Stimulated activated CD4-positive, alpha-beta T cell treated with anti-CD3 and anti-CD28 coated beads, Interleukin-2, amount 100 ng/mL, for 48 hours (primary cell): ENCODE results near the gene DAAM1.

Experiments
- DNase-seq, 2 donors: peaks; one replicate each; pipeline ENCODE4 v3.0.0-alpha.2; 2020

The DAAM1 gene

DNA sequence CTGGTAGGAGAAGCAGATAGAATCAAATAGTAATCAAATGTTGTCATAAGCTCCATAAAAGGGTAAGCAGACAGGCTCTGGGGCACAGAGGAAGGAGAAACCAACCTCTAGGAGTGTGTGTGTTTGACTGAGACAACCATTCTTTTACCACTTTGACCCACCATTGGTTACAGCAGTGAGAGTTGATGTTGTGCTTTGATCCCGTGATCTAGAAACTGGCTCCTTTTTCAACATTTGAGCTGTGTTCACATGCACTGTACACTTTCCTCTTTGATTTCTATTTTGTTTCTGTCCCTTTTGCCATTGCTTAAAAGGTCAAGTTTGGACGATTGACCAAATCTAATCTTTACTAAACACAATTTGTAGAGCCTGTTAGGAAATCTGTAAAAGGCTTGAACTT, 108.0 kb downstream of the DAAM1 start:
- no peak for DNase-seq

GRCh38 chr14:59297071-59297776, 108.8 kb downstream of the DAAM1 start:
- no peak for DNase-seq

DNA sequence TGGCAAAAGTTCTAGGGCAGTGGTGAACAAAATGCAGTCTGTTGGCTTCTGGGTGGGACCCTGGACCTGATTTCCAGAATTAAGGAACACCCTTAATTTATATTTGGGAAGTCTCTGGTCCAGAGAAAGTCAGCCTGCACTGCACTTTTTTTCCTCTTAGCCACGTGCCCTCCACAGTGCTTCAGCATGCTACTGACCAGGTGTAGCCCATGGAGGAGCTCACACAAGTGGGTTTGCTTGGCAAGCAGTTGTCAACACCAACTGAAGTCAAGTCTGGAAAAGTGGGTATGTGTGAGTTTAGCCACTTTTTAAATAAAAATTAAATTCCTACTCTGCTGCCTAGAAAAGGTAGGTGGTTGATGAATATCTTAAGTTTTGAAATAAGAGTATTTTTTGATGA, 111.3 kb downstream of the DAAM1 start:
- no peak for DNase-seq

DNA sequence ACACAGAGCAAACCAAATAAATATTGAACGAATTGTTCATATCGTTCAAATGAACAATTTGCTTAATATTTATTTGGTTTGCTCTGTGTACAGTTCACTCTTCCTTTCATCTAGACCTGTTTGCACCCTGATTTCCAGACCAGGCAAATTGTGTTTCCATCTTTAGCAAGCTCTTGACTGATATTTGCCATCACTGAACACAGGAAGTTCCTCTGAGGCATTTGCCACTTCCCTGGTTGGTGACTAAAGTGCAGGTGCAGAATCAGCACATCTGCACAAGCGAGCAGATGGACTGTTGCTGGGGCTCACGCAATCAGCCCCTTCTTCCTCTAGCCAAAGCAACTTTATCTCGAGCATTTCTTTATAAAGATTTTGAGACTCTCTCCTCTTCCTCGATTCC, 112.9 kb downstream of the DAAM1 start:
- DNase-seq = no peak

DNA sequence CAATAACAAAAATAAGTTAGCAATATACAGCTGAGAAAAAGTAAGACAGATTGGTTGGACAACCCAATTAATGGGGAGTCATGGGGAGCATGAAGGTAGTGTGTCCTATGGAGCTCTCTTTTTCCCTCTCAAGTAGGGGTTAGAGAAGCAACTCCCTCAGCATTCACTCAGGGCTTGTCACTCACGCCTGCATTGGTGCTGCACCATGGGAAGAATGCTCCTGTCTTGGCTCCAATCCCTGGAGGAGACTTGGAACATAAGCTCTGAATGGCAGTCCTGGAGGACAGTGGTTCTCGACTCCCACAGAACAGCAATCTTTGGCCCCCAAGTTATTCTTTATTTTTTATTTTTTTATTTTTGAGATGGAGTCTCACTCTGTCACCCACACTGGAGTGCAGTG, 113.8 kb downstream of the DAAM1 start:
- no peak for DNase-seq

DNA sequence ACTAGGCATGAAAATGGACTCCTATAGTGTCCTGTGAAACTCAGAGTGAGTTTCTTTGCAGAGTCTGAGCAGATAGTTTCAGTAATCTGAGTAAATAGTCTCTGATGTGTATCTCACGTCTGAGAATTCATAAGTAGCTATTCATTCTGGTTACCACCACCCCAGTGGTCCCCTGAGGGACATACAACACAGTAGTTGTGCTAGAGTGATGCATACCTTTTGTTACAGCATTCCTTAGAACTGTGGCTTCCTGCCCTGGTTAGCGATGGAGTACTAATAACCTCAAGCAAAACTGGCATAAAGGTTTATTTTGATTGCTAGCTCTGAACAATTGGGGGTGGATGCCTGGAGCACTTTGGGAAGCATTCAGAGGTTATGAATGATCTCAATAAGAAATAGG, 114.7 kb downstream of the DAAM1 start:
- DNase-seq = no peak

DNA sequence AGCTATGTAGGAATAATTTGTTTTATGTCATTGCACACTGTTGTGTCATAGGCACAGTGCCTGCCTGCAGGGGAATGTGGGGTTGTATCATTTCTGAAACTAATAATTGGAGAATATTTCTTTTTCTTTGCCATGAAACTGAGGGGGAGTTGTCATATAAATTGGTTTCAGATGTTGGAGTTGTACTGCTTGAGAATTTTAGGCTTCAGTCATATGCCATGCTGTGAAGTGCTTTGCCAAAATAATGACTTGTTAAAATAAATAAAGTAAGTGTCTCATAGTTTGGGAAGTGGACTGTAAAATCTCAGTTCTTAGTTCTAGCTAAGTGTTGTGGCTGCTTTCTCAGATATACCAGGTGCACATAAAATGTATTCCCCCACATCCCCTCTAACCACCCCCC, 116.8 kb downstream of the DAAM1 start:
- no peak for DNase-seq

DNA sequence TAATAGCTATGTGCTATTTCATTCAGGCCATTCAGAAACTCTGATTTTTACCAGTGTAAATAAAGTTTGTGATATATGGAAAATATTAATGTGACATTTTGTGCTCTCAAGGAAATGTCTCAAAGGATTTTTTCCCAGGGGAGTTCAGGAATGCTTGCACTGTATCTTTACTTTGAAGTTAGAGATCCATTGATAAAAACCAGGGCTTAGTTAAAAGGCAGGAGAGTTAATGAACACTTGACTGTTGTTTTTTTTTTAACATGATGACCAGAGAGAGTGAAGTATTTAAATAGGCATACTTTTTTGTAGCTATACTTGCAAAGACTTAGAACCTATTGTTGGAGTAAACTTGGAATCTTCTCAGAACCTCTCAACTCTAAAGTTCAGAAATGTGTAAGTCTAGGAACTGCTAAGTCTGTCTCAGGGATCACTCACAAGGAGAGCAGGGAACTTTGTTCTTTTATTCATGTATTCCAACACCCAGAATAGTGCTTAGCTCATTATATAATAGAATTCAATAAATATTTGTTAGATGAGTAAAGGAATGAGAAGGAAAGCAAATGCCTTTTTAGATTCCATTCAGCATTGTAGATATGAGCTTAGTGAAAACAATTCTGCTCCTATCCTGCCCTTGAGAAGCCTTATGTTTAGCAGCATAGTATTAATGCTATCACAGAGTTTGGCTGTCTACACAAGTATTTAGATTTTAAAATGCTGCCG, 117.5 kb downstream of the DAAM1 start:
- no peak for DNase-seq

DNA sequence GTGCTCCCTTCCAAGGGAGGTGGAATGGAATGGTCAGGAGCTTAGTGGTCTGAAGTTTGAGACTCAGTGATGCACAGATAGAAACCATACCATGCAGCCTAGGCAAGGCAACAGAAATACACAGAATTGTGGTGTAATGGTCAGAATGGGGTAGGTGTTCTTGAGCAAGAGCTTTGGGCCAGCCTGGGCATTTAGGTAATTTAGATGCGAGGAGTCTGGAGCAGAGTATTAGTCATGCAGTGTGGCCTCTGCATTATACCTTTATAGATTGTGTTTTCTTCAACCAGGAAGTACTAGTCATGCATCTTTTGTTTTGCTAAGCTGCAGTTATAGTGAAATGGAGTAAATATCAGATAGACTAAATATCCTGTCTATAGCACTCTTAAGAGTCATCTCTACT, 118.3 kb downstream of the DAAM1 start:
- DNase-seq = no peak

DNA sequence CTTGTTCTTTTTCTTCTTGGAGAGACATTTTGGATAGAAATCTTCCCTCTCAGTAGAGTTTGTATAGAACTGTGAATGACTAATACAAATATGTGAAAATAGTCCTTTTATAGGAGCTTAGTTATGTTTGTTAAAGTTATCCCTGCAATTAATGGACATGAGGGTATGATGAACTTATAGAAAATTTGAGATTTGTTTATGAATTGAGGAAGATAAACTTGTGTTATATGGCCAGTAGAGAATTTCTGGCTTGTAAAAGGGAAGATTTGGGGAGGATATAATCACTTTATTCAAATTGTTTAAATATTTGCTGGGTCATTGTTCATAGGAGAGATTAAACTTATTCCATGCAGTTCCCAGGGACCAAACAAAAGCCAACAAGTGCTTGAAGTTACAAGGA, 119.6 kb downstream of the DAAM1 start:
- no peak for DNase-seq

DNA sequence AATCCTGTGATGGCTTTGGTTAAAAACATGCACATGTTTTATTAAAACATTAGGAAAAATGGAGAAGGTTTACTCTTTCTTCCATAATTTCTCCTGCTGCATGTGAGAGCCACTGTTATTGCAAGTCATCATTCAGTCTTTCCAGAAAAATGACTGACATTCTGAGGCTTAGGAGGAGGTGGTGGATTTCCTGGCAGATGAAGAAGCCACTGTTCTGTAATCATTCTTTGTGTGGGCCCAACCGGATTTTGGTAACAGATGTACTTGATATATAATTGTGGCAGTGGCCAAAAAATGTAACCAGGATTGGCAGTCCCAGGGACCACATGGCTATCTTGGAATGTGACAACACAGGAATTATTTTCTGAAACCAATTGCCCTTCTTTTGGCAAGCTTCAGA, 120.2 kb downstream of the DAAM1 start:
- DNase-seq = no peak

DNA sequence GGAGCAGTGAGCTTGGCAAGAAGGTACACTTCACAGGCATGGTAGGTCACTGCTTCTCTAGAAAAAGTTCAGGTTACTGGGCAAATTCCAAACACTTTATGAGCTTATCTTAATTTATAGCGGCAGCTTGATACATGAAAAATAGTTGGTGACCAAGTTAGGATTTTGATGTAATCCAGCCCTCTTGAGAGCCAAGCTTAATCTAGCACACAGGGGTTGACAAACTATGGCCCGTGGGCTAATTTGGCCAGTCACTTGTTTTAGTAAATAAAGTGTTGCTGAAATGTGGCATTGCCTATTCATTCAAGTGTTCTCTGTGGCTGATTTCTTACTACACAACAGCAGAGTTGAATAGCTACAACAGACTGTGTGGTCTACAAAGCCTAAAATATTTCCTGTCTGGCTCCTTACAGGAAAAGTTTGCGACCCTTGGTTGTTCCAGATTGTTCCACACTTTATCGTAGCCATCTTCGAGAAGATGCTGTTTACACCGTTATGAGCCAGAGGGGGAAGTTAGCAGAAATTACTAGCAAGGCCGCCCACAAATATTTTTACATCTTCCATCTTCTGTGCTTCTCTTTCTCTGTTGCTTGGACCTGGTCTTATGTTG, 120.9 kb downstream of the DAAM1 start:
- DNase-seq = no peak

DNA sequence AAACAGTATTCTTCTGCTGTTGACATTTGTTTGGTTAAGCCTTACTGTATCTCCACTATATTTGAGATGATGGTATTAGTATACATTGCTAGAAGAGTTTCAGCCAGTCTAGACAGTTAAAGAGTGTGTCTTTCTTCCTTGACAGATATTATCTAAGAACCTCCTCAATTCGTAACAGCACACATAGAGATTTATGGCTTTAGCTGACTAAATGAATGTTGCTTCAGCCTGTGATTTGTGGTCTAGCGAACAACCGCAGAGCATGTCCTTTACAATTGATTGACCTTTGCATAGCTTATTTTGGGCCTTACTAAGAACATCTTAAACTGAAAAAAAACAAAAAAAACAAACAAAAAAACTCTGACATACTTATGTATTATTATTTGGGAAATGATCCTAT, 122.2 kb downstream of the DAAM1 start:
- DNase-seq = no peak

DNA sequence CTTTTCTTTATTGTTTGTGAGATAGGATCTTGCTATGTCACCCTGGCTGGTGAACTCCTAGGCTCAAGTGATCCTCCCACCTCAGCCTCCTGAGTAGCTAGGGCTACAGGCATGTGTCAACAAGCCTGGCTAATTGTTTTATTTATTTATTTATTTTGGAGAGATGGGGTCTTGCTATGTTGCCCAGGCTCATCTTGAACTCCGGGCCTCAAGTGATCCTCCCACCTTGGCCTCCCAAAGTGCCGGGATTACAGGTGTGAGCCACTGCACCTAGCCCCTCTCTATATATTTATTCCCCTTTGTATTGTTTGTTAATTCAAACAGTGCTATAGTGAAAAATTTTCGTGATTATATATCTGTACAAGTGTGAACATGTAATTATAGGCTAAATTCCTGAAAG, 123.3 kb downstream of the DAAM1 start:
- no peak for DNase-seq

DNA sequence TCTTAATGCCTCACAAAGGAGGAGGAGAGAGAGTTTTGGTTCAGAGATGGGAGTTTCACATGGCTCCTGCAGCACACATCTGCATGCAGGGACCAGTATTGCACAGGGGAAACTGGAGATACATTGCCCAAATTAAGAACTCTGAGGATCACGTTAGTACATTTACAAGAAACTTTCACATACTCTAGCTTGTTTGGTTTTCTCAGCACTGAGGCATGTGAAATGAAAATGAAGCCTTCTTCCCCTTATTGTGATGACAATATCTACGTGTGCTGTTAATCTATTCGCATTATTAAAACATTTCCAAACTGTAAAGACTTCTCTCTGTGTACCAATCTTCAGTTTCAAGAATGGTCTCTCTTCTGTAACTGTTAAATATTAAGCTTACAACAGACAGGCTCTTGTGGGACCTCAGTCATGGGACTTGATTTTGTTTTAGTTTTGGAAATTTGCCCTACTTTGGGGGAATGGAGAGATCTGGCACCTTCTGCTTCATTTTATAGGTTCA, 124.7 kb downstream of the DAAM1 start:
- no peak for DNase-seq

DNA sequence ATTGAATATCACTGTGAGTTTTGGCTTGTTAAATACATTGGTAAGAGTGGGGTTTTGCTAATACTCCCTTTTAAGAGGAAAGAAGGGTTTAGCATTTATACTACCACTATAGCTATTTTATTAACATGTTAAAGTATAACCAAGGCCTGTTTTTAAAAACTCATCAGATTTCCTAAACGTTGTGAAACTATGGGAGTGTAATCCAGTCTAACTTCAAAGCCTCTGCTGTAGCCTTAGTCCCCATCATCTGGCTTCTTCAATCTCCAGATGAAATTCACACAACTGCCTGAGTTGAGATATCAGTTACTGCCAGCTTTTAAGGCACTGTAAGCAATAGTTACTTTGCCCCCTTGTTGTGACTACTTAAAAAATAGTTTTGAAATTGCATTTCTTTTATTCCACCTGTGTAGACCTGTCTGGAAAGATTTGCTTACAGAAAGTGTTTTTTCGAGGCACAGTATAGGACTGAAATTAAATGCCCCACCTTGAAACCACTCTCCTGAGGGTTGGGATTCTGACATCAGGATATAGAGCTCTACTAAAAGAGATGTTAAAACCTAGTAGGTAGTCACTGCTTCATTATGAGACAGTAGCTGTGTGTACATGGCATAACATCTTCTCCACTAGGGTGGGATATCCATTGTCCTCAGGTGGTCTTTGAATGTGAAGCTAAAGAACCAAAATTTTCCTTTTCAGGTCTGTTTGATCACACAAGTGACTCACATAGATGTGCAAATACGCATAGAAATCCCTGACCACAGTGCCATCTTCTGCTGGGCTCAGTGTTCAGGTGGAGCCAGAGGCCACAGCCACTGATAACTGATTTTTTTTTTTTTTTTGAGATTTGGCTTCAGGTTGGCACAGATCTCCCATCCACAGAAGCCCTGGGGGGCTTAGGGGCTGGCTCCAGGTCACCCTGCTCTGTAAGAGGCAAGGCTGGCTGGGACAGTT, 125.5 kb downstream of the DAAM1 start:
- DNase-seq = no peak

GRCh38 chr14:59314953-59315599, 126.6 kb downstream of the DAAM1 start:
- no peak for DNase-seq

DNA sequence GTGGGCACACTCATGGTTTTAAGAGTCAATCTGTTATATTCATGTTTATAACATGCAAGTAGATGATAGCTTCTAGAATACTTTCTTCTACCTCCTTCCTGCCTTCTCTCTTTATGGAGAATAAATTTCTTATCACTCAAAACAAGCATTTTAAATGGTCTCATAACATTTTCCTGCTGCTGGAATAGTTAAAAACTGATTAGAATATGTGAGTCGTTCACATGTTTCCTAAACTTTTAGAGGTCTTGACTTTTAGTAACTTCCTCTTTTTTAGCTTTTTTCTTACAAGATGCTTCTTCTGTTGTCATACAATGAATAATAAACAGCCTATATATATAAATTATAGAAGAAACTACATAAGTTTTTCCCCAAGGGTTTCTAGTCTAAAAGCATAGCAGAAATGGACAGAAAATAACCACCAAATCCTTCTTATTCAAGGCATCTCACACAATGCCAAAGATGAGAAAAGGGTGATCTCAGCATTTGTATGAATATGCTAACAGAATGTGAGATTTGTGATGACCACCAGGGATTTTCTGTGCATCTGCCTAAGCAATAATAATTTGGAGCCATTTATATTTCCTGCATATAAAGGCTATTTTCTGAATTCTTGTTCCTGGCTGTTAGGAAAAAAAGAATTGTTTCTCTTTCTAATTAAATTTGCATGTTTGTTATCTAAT, 127.8 kb downstream of the DAAM1 start:
- DNase-seq = no peak

DNA sequence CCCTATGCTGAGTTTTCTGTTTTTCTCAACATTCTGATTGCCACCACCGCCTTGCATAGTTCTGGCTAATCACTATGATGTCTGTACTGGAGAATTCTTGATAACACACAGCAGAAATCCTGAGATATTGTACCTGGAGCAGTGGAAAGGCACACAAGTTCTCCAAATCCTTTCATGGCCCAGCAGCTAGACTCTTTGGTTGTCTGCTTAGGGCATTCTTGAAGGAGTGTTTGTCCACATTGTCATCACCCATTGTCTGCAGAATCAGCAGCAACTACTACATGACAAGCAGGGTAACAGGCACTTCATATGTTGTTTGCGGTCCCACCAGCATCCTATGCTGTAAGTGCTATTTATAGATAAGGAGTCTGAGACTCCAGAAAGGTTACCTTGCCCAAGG, 128.9 kb downstream of the DAAM1 start:
- no peak for DNase-seq

- no peak for DNase-seq
Observed at GRCh38 chr14:59317798-59318505, 129.5 kb downstream of the DAAM1 start.

GRCh38 chr14:59318908-59319307, 130.4 kb downstream of the DAAM1 start:
- no peak for DNase-seq
